PFSK-1 (cell line): ENCODE measurements around the gene DOCK8.

ENCODE experiments used
- FOXP2 ChIP-seq: optimal IDR thresholded peaks from 2 replicates; pipeline ENCODE3; 2011; ENCODE audit warnings: borderline replicate concordance, control low read depth, inconsistent platforms; ENCODE audit not compliant: insufficient read depth; ENCODE audit errors: extremely low read length, extremely low read depth
- POLR2AphosphoS5 ChIP-seq: IDR thresholded peaks from 2 replicates; pipeline ENCODE4 v1.6.1; 2012; ENCODE audit warnings: low read depth, mild to moderate bottlenecking, control low read depth, low read length, moderate library complexity
- SIN3A ChIP-seq: IDR thresholded peaks from 2 replicates; pipeline ENCODE4 v1.6.1; 2012; ENCODE audit warnings: mild to moderate bottlenecking, low read length, moderate library complexity, borderline replicate concordance; ENCODE audit not compliant: insufficient read depth
- TAF1 ChIP-seq: IDR thresholded peaks from 2 replicates; pipeline ENCODE4 v1.6.1; 2012; ENCODE audit warnings: low read length, control low read depth, borderline replicate concordance; ENCODE audit not compliant: insufficient read depth
- TF ChIP-seq, protein P1 (sequence below), 2 experiments: IDR thresholded peaks; 2 replicates each; pipeline versions ENCODE4 v1.6.1 to v1.8.0; 2011 to 2012; ENCODE audit warnings: low read depth in 2 of 2, low read length in 2 of 2, control low read depth in 1 of 2, inconsistent platforms in 1 of 2, mild to moderate bottlenecking in 1 of 2, moderate library complexity in 1 of 2; ENCODE audit not compliant: insufficient read depth in 1 of 2

Gene DOCK8

DNA sequence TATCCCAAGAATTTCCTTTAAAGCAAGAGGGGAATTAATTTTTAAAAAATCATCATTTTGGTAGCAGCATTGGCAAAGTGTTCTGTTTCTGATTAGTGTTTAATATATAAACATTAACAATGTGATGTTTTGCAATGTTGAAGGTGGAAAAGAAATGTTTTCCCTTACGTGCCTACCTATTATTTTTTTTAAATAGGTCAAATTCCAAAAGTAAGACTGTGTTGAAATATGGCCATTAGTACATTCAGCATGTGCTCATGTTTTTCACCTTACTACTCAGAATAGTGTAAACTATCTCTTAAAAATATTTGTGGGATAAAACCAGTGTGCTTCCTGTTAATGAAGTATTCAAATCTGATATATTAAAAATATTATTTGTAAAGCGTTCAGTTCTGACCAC is 3.3 kb downstream of the DOCK8 start:
- TF ChIP-seq, protein P1, sequence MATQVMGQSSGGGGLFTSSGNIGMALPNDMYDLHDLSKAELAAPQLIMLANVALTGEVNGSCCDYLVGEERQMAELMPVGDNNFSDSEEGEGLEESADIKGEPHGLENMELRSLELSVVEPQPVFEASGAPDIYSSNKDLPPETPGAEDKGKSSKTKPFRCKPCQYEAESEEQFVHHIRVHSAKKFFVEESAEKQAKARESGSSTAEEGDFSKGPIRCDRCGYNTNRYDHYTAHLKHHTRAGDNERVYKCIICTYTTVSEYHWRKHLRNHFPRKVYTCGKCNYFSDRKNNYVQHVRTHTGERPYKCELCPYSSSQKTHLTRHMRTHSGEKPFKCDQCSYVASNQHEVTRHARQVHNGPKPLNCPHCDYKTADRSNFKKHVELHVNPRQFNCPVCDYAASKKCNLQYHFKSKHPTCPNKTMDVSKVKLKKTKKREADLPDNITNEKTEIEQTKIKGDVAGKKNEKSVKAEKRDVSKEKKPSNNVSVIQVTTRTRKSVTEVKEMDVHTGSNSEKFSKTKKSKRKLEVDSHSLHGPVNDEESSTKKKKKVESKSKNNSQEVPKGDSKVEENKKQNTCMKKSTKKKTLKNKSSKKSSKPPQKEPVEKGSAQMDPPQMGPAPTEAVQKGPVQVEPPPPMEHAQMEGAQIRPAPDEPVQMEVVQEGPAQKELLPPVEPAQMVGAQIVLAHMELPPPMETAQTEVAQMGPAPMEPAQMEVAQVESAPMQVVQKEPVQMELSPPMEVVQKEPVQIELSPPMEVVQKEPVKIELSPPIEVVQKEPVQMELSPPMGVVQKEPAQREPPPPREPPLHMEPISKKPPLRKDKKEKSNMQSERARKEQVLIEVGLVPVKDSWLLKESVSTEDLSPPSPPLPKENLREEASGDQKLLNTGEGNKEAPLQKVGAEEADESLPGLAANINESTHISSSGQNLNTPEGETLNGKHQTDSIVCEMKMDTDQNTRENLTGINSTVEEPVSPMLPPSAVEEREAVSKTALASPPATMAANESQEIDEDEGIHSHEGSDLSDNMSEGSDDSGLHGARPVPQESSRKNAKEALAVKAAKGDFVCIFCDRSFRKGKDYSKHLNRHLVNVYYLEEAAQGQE (IDR thresholded peaks at IDR 0.05; ENCODE audit: insufficient read depth in 1 of 2, low read depth in 2 of 2, low read length in 2 of 2), result no peak
- TF ChIP-seq TAF1, result no peak
- no peak for TF ChIP-seq POLR2AphosphoS5
- TF ChIP-seq FOXP2, result no peak
- TF ChIP-seq SIN3A, result no peak

DNA sequence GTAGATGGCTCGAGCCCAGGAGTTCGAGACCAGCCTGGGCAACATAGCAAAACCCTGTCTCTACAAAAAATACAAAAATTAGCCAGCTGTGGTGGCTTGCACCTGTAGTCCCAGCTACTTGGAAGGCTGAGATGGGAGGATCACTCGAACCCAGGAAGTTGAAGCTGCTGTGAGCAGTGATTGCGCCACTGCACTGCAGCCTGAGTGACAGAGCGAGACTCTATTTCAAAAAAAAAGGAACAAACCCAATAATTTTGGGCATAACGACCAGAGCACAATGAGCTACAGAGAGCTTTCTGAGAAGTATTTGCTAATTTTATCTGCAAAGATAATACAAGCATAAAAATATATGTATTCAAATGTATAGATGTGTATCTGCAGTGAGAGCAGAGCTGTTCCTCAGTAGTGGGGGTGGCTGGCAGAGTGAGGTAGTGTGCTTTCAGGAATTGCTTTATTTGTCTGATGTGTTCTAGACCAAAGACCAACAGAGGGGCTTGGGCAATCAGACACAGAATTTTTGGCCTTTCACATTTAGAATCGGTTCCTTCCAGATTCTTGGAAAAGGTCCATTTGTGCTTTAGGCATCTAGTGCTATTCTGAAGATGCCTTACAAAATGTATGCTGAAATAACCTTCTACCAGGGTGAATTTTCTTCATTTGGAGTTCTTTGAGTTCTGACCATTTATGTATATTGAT is 5.2 kb downstream of the DOCK8 start:
- no peak for TF ChIP-seq TAF1
- TF ChIP-seq FOXP2, result no peak
- TF ChIP-seq POLR2AphosphoS5, result no peak
- no peak for TF ChIP-seq SIN3A
- TF ChIP-seq, protein P1 (IDR thresholded peaks at IDR 0.05; ENCODE audit: insufficient read depth in 1 of 2, low read depth in 2 of 2, low read length in 2 of 2), result no peak

DNA sequence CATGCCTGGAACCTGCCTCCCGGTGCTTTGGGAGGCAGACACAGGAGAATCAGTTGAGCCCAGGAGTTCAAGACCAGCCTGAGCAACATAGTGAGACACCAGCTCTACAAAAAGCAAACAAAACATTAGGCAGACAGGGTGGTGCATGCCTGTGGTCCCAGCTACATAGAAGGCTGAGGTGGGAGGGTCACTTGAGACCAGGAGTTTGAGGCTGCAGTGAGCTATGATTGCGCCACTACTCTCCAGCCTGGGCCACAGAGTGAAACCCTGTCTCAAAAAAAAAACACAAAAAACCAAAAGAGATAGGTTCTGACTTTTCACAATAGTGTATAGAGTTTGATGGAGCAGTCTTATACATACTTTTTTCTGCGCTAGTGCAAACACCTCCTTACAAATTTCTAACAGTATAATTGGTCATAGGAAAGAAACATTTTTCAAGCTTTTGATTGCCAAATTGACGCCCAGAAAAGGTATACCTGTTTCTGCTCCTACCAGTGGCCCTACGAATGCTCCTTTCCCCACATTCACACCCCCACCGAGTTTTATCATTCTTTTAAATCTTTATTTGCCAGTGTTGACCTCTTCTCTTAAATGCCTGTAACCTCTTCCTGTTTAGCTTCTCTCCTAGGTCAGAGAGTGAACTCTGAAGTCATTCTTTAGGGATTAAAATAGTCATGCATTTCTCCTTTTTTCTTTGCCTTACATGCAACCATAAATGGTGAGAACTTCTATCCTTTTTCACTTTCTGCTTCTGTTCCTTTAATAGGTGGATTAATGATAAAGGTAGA is 7.5 kb downstream of the DOCK8 start:
- TF ChIP-seq POLR2AphosphoS5, result no peak
- TF ChIP-seq, protein P1 (IDR thresholded peaks at IDR 0.05; ENCODE audit: insufficient read depth in 1 of 2, low read depth in 2 of 2, low read length in 2 of 2), result no peak

DNA sequence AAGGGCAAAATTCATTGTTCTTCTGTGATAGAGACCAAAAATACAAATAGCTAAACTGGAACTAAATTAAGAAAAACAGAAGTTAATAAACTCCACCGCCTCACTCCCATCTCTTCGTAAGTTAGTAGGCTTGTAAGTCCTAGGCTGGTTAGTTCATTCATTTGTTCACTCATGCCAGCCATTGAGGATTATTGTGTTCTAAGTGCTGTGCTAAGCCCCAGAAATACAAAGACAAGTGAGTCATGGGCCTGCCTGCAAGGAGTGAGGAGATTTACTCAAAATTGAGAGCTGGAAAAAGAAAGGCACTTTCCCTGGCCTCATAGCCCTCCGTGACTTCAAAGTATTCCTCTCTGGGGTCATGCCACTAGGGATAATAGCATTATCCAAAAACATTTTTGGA is 8.5 kb downstream of the DOCK8 start:
- TF ChIP-seq, protein P1 (IDR thresholded peaks at IDR 0.05; ENCODE audit: insufficient read depth in 1 of 2, low read depth in 2 of 2, low read length in 2 of 2), result no peak

DNA sequence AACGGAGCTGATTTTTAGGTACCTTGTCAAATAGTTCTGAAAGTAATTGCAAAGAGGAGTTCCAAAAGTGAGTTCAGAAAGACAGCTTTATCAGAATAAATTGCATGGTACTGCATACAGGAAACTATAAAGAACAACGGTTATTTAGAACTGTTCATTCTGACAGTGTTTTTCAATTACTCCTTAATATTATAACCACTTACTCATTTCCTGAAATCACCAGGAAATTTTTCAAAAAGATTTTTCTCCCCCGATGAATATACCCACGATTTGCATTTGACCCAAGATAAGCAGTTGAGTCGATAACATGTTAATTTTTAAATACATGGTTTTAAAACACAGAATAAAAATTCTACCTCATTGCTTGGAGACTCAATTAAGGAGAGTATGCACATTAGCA is 9.4 kb downstream of the DOCK8 start:
- TF ChIP-seq, protein P1 (IDR thresholded peaks at IDR 0.05; ENCODE audit: insufficient read depth in 1 of 2, low read depth in 2 of 2, low read length in 2 of 2), result no peak
